WI38 (cell line): ENCODE data around the gene CST9L.

Source experiments
- H3K4me3 ChIP-seq: 2 replicates; pipeline ENCODE4 v1.5.1; 2011; ENCODE audit warnings: low read depth, mild to moderate bottlenecking, control low read depth, low read length
- TF ChIP-seq, protein P1 (sequence below): IDR thresholded peaks from 2 replicates; pipeline ENCODE4 v1.5.1; 2012; ENCODE audit warnings: low read depth, mild to moderate bottlenecking, control low read depth, low read length

CST9L gene

GRCh38 chr20:23546435-23547144, 21.7 kb downstream of the CST9L start:
- no peak overlapping the region for H3K4me3 ChIP-seq
- TF ChIP-seq, protein P1, sequence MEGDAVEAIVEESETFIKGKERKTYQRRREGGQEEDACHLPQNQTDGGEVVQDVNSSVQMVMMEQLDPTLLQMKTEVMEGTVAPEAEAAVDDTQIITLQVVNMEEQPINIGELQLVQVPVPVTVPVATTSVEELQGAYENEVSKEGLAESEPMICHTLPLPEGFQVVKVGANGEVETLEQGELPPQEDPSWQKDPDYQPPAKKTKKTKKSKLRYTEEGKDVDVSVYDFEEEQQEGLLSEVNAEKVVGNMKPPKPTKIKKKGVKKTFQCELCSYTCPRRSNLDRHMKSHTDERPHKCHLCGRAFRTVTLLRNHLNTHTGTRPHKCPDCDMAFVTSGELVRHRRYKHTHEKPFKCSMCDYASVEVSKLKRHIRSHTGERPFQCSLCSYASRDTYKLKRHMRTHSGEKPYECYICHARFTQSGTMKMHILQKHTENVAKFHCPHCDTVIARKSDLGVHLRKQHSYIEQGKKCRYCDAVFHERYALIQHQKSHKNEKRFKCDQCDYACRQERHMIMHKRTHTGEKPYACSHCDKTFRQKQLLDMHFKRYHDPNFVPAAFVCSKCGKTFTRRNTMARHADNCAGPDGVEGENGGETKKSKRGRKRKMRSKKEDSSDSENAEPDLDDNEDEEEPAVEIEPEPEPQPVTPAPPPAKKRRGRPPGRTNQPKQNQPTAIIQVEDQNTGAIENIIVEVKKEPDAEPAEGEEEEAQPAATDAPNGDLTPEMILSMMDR: no peak

DNA sequence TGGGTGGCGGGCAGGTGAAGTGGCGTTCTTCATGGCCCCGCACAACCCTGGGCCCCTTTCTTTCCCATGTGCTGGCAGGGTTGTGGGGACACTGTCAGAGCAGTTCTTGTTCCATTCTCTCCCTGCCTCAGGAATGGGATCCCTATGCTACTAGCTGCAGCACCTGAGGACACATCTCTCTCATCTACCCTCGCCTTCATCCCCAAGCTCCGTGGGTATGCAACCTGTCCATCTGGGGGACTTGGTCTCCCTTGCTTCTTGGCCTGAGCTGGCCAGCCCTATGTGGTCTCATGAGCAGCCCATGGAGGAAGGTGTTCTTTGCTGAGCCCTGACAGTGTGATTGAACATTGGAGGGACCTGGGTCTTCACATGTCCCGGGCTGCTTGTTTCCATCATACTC, 24.2 kb downstream of the CST9L start:
- TF ChIP-seq, protein P1: no peak
- no peak overlapping the region for H3K4me3 ChIP-seq

DNA sequence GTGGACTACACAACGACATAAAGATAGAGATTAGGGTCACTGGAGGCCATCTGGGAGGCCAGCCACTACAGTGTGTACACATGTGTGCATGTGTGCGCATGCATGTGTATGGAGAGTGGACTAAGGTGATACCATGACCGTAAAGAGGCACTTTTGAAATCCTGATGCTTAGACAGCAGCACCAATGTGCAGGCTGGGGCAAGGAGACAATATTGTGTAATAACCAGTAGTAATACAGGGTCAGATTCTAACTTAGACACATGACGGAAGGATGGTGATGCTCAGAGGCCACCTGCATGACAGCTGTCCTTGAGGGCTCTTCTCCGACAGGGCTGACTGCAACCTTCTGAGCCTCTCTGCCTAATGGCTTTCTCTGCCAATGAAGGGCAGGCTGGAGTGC, 25.5 kb downstream of the CST9L start:
- TF ChIP-seq, protein P1: no peak
- no peak overlapping the region for H3K4me3 ChIP-seq

DNA sequence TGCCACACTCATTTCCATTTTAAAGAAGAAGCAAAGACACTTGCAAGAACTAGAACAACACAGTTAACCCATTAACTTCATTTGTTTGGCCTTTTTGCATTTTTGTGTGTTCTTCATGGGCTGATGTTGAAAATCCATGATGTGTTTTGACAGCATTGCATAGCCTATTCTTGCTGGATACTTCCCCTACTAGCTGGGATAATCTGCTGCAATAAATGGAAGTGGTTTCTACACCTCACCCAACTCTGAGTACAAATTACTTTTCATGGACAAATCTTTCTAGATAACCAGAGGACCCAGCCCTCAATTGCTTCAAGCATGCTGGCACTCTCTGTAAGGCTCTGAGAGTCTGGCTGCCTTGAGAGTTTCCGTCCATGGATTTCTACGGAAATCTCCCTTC, 26.5 kb downstream of the CST9L start:
- H3K4me3 ChIP-seq: no peak overlapping the region
- TF ChIP-seq, protein P1: no peak

DNA sequence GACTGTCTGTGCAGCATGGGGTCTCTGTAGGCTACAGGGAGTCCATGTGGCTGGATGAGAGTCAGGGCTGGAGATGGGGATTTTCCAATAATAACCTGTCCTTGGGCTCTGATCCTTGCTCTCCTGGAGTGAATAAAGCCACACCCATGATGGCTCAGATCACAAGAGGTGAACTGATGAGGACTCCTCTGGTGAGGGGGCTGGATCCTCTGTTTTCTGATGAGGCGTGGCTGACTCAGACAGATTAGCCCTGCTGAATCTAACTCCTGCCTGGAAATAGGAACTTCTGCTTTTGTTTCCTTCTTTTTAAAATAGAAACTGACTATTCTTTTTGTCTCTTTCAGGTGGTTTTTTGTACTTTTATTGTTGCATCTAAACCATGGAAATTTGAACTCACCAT, 27.0 kb downstream of the CST9L start:
- TF ChIP-seq, protein P1: no peak
- H3K4me3 ChIP-seq: no peak overlapping the region

DNA sequence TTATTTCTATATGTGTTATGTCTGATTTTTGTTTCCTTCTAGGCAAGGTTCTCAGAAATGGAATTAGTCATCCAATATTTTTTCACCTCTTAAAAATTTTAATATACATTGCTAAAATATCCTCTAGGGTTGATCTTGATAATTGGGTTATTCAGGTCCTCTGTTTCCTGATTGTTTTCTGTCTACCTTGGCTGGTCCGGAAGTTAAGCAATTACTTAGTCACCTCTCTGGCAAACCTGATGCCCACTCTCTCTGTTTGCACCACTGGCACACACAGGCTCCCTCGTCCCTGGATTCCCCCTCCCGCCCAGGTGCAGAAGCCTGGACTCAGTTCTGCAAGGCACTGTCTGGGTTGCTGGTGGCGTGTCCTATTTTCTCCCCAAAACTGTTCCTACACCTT, 27.7 kb downstream of the CST9L start:
- no peak overlapping the region for H3K4me3 ChIP-seq
- TF ChIP-seq, protein P1: no peak

- TF ChIP-seq, protein P1: no peak
- no peak overlapping the region for H3K4me3 ChIP-seq
These were observed 31.3 kb downstream of the CST9L start for GRCh38 chr20:23537030-23537429.
